Endothelial cell of umbilical vein (primary cell): ENCODE data around the gene RIMS4. TPM values are rescaled to one million over a fixed set of nuclear protein-coding genes. Genes with fewer than 3 reads are reported as not detected.
A peak's percentile ranks its signal among the peaks of the same experiment; 100 is the strongest.

Experiments used
- BruUV-seq: library from RNA; stranded (reverse); fragments of 400-500 nt; replicated peaks from 2 replicates; lab custom pipeline; 2021; lab: Mats Ljungman, UMichigan
- CTCF ChIA-PET: fragments of 300-600, 350-600 bp; sonication (Branson Sonifier 250); formaldehyde crosslinking; loops from one replicate; lab custom pipeline; 2021; ENCODE audit warnings: antibody characterized with exemption, inconsistent platforms; lab: Charles Lee
- POLR2A ChIA-PET: fragments of 300-600, 350-600 bp; sonication (Branson Sonifier 250); formaldehyde crosslinking; loops from one replicate; lab custom pipeline; 2021; ENCODE audit warnings: antibody characterized with exemption, inconsistent platforms; lab: Charles Lee
- DNase-seq: peaks from one replicate; pipeline ENCODE4 v3.0.0-alpha.2; 2011; ENCODE audit warnings: low read depth, low spot score
- FAIRE-seq: peaks from 2 replicates; lab custom pipeline; 2011; peaks lifted over from hg19 to GRCh38; lab: Jason Lieb, UNC
- H2AFZ ChIP-seq: 2 replicates; pipeline ENCODE4 v1.6.0; 2012; ENCODE audit warnings: low read depth, low read length, control low read depth, inconsistent platforms
- H3K27ac ChIP-seq: 2 replicates; pipeline ENCODE4 v1.5.1; 2011; ENCODE audit warnings: low read depth, mild to moderate bottlenecking, control low read depth, low read length, moderate library complexity; ENCODE audit not compliant: insufficient read depth
- H3K27me3 ChIP-seq, 2 experiments: 2 replicates each; pipeline versions ENCODE4 v1.6.0 to v1.6.1; 2011; ENCODE audit warnings: low read length in 2 of 2, mixed read lengths in 1 of 2; ENCODE audit not compliant: control insufficient read depth in 2 of 2, insufficient read depth in 2 of 2
- H3K36me3 ChIP-seq, 2 experiments: 2 replicates in 1 of 2; 3 replicates in 1 of 2; pipeline ENCODE4 v1.5.1; 2011; ENCODE audit warnings: low read length in 2 of 2, mild to moderate bottlenecking in 1 of 2, moderate library complexity in 1 of 2; ENCODE audit not compliant: control insufficient read depth in 2 of 2, insufficient read depth in 2 of 2; ENCODE audit errors: extremely low read depth in 1 of 2
- H3K4me1 ChIP-seq: 3 replicates; pipeline ENCODE4 v1.5.1; 2011; ENCODE audit warnings: mild to moderate bottlenecking, low read length; ENCODE audit not compliant: control insufficient read depth, insufficient read depth; ENCODE audit errors: extremely low read depth
- H3K4me2 ChIP-seq: 2 replicates; pipeline ENCODE4 v1.6.1; 2011; ENCODE audit warnings: low read length, control low read depth, mixed read lengths; ENCODE audit not compliant: insufficient read depth
- H3K4me3 ChIP-seq, 3 experiments: fragments of 200-600 bp in 1 of 3; sonication (generic), shearing (Covaris generic) in 1 of 3; replicated peaks in 1 of 3; 2 replicates each; pipeline ENCODE4 v1.5.1; 2011 to 2016; ENCODE audit warnings: control low read depth in 3 of 3, low read length in 3 of 3, mild to moderate bottlenecking in 2 of 3, inconsistent platforms in 1 of 3, low read depth in 1 of 3, moderate library complexity in 1 of 3; ENCODE audit not compliant: insufficient read depth in 1 of 3
- H3K79me2 ChIP-seq: 2 replicates; pipeline ENCODE4 v1.6.0; 2012; ENCODE audit warnings: low read length, inconsistent platforms; ENCODE audit not compliant: control insufficient read depth, insufficient read depth
- H3K9ac ChIP-seq: replicated peaks from 2 replicates; pipeline ENCODE3; 2011; ENCODE audit warnings: low read length, control low read depth; ENCODE audit not compliant: insufficient read depth; ENCODE audit errors: extremely low read depth
- H3K9me1 ChIP-seq: replicated peaks from 3 replicates; pipeline ENCODE4 v1.6.0; 2011; ENCODE audit warnings: mild to moderate bottlenecking, low read length; ENCODE audit not compliant: control insufficient read depth, insufficient read depth; ENCODE audit errors: extremely low read depth
- H3K9me3 ChIP-seq: replicated peaks from 2 replicates; pipeline ENCODE4 v1.5.1; 2012; ENCODE audit warnings: low read length, inconsistent platforms; ENCODE audit not compliant: control insufficient read depth, insufficient read depth
- H4K20me1 ChIP-seq: replicated peaks from 2 replicates; pipeline ENCODE3; 2011; ENCODE audit warnings: mild to moderate bottlenecking, low read length; ENCODE audit not compliant: control insufficient read depth, insufficient read depth; ENCODE audit errors: extremely low read depth
- CTCF ChIP-seq, 2 donors: IDR thresholded peaks; 1 replicate in 1 of 2; 2 replicates in 1 of 2; pipeline ENCODE4 v1.5.1; 2011; ENCODE audit warnings: low read length in 2 of 2, mild to moderate bottlenecking in 2 of 2, moderate library complexity in 2 of 2, control low read depth in 1 of 2, inconsistent platforms in 1 of 2, low read depth in 1 of 2; ENCODE audit not compliant: insufficient read depth in 1 of 2; ENCODE audit errors: extremely low read depth in 1 of 2
- EZH2 ChIP-seq: IDR thresholded peaks from 2 replicates; pipeline ENCODE4 v1.6.1; 2012; ENCODE audit warnings: borderline replicate concordance, low read depth, mild to moderate bottlenecking, moderate library complexity, low read length, inconsistent platforms; ENCODE audit not compliant: severe bottlenecking
- FOS ChIP-seq: IDR thresholded peaks from 2 replicates; pipeline ENCODE4 v1.6.1; 2011; ENCODE audit warnings: mild to moderate bottlenecking, low read length, moderate library complexity, borderline replicate concordance; ENCODE audit not compliant: insufficient read depth
- GATA2 ChIP-seq: IDR thresholded peaks from 2 replicates; pipeline ENCODE4 v1.7.0; 2011; ENCODE audit warnings: low read depth, mild to moderate bottlenecking, moderate library complexity, mixed read lengths, low read length; ENCODE audit not compliant: insufficient read length, insufficient read depth
- JUN ChIP-seq: IDR thresholded peaks from 2 replicates; pipeline ENCODE4 v1.6.1; 2011; ENCODE audit warnings: borderline replicate concordance, low read depth; ENCODE audit not compliant: insufficient read length, insufficient read depth
- MAX ChIP-seq: IDR thresholded peaks from 2 replicates; pipeline ENCODE4 v1.6.1; 2011; ENCODE audit not compliant: insufficient read depth, insufficient read length
- MYC ChIP-seq: IDR thresholded peaks from one replicate; pipeline ENCODE4 v1.6.1; 2011; ENCODE audit warnings: mild to moderate bottlenecking, low read depth, low read length
- POLR2A ChIP-seq: IDR thresholded peaks from 2 replicates; pipeline ENCODE4 v1.6.1; 2012; ENCODE audit warnings: low read depth, mild to moderate bottlenecking, control low read depth, low read length
- POLR2AphosphoS5 ChIP-seq: IDR thresholded peaks from 2 replicates; pipeline ENCODE4 v1.6.1; 2012; ENCODE audit warnings: low read depth, mild to moderate bottlenecking, control low read depth, low read length, moderate library complexity; ENCODE audit not compliant: insufficient read depth
- dilution Hi-C: fragments of 300-500 bp; cut with MboI; formaldehyde crosslinking; loops from one replicate; pipeline ENCODE4 v1.15.0; 2019; ENCODE audit warnings: low sequenced_read_pairs; ENCODE audit not compliant: extremely low pct_ligation_motif_present
- intact Hi-C: fragments of 100-400 bp; cut with micrococcal nuclease; formaldehyde crosslinking; loops from one replicate; pipeline ENCODE4 v1.10.0; 2022
- polyA plus RNA-seq, 4 experiments: library from polyadenylated mRNA; depleted of rRNA in 3 of 4; stranded (reverse) in 3 of 4; unstranded in 1 of 4; fragments of >200 nt; gene quantifications; 2 replicates each; pipeline versions ENCODE4 v1.2.1 to v1.2.3, GENCODE V29; 2011 to 2012; ENCODE audit warnings: missing spikeins in 1 of 4
- total RNA-seq: library from RNA; stranded (reverse); gene quantifications from 2 replicates; pipeline ENCODE4 v1.2.3, GENCODE V29; 2021

Gene RIMS4
- total and polyA plus RNA-seq, 2 donors (not counting 3 experiments of a cell fraction or from before 2014, with no cell fraction given), result not detected

- ChIA-PET CTCF (interaction anchor here (0.7 to 1.8 kb wide), 7 partner anchors 8 to 41 kb away, joined by 3 to 8 read pairs (median 4); partner anchors contain the start of gene CCN5), POLR2A (interaction anchor here (0.7 kb wide), 1 partner anchor 32 kb away, joined by 3 read pairs; no protein-coding TSS in a partner anchor)
- Histone ChIP-seq H2AFZ (peak overlapping the region; percentile 7), H3K9ac (no peak overlapping the region), H3K9me1 (no peaks in the 10 kb centered on the region), H3K9me3 (no peaks in the 10 kb centered on the region), H4K20me1 (no peaks in the 10 kb centered on the region), H3K4me3 (no peak overlapping the region), H3K4me2 (no peak overlapping the region), H3K27me3 (no peaks in the 10 kb centered on the region), H3K27ac (no peak overlapping the region), H3K4me1 (peaks cover 19% of the 10 kb centered on the region), H3K79me2 (no peaks in the 10 kb centered on the region), H3K36me3 (no peaks in the 10 kb centered on the region)
- TF ChIP-seq JUN, result no peak
- TF ChIP-seq POLR2A, result no peak
- TF ChIP-seq POLR2AphosphoS5, result no peak
- no peak for TF ChIP-seq GATA2
- no peak for TF ChIP-seq MAX
- no peak for TF ChIP-seq MYC
- TF ChIP-seq FOS, result no peak
- no peak for TF ChIP-seq EZH2
- TF ChIP-seq CTCF (IDR thresholded peaks at IDR 0.05; ENCODE audit: extremely low read depth in 1 of 2, insufficient read depth in 1 of 2, low read depth in 1 of 2, low read length in 2 of 2), result no peak
- peak; percentile 15 for FAIRE-seq
- intact Hi-C loops (no loop called here), dilution Hi-C loops (no loop called here)
- DNase-seq, result no peak
- BruUV-seq, result no TSS peak
Observed at GRCh38 chr20:44723798-44724362, 86.5 kb downstream of the RIMS4 start.
